Tibial artery (tissue), 4 donors: ENCODE data around the gene SCUBE1.

ENCODE experiments used
- DNase-seq, 2 donors: peaks; one replicate each; pipeline ENCODE4 v3.0.0-alpha.2; 2019
- H3K27ac ChIP-seq, 2 donors: fragments of 200-600 bp; sonication (generic) in 1 of 2; 1 replicate in 1 of 2; 2 replicates in 1 of 2; pipeline ENCODE4 v1.5.1; 2018 to 2019; ENCODE audit warnings: mild to moderate bottlenecking in 1 of 2
- H3K27me3 ChIP-seq, 2 donors: fragments of 200-600 bp; sonication (generic) in 1 of 2; one replicate each; pipeline versions ENCODE4 v1.5.1 to v1.6.0; 2016 to 2019
- H3K36me3 ChIP-seq, 3 donors: fragments of 200-600 bp; sonication (generic) in 2 of 3; one replicate each; pipeline ENCODE4 v1.5.1; 2016 to 2019; ENCODE audit warnings: mild to moderate bottlenecking in 2 of 3
- H3K4me1 ChIP-seq, 4 donors: fragments of 200-600 bp; sonication (generic) in 2 of 4; 1 replicate in 3 of 4; 2 replicates in 1 of 4; pipeline ENCODE4 v1.5.1; 2016 to 2019
- H3K4me3 ChIP-seq, 2 donors: fragments of 200-600 bp; sonication (generic) in 1 of 2; 1 replicate in 1 of 2; 2 replicates in 1 of 2; pipeline ENCODE4 v1.5.1; 2018 to 2019; ENCODE audit warnings: mild to moderate bottlenecking in 2 of 2
- H3K9me3 ChIP-seq, 3 donors: fragments of 200-600 bp; sonication (generic) in 1 of 3; one replicate each; pipeline ENCODE4 v1.5.1; 2016 to 2019
- CTCF ChIP-seq, 2 experiments: fragments of 200-600 bp in 1 of 2; fragments of 450-650 bp in 1 of 2; IDR thresholded peaks; one replicate each; pipeline ENCODE4 v1.5.1; 2017 to 2019; ENCODE audit warnings: antibody characterized with exemption in 2 of 2, mild to moderate bottlenecking in 1 of 2, moderate library complexity in 1 of 2
- intact Hi-C: fragments of 100-400 bp; cut with DNase I; formaldehyde crosslinking; loops from one replicate; pipeline ENCODE4 v1.15.0; 2023; ENCODE audit warnings: low total_unique reads

The SCUBE1 gene

GRCh38 chr22:43211941-43212433 is 131.2 kb downstream of the SCUBE1 start:
- no peak for TF ChIP-seq CTCF (IDR thresholded peaks at IDR 0.05)
- peaks cover 0 to 30% of the 10 kb centered on the region in 2 donors for H3K27me3 ChIP-seq
- no peaks in the 10 kb centered on the region for H3K36me3 ChIP-seq
- no peaks in the 10 kb centered on the region for H3K9me3 ChIP-seq
- no peak for DNase-seq
- intact Hi-C loops = no loop called here
- no peaks in the 10 kb centered on the region for H3K4me1 ChIP-seq
- no peak overlapping the region for H3K4me3 ChIP-seq
- no peak overlapping the region for H3K27ac ChIP-seq

GRCh38 chr22:43210631-43211515 is 132.3 kb downstream of the SCUBE1 start:
- Histone ChIP-seq H3K4me3 (no peak overlapping the region), H3K27me3 (peaks cover 0 to 33% of the 10 kb centered on the region in 2 donors), H3K4me1 (no peaks in the 10 kb centered on the region), H3K27ac (no peak overlapping the region), H3K9me3 (no peaks in the 10 kb centered on the region), H3K36me3 (no peaks in the 10 kb centered on the region)
- TF ChIP-seq CTCF (IDR thresholded peaks at IDR 0.05) = no peak
- intact Hi-C loops = no loop called here
- DNase-seq = no peak

- no peak for TF ChIP-seq CTCF (IDR thresholded peaks at IDR 0.05)
- no peak overlapping the region for H3K27ac ChIP-seq
- intact Hi-C loops = no loop called here
- peaks cover 0 to 28% of the 10 kb centered on the region in 2 donors for H3K27me3 ChIP-seq
- H3K4me3 ChIP-seq = no peak overlapping the region
- H3K36me3 ChIP-seq = no peaks in the 10 kb centered on the region
- H3K4me1 ChIP-seq = no peaks in the 10 kb centered on the region
- no peaks in the 10 kb centered on the region for H3K9me3 ChIP-seq
- no peak for DNase-seq
Measured at GRCh38 chr22:43209971-43210370, 133.2 kb downstream of the SCUBE1 start.

- H3K9me3 ChIP-seq = no peaks in the 10 kb centered on the region
- no peak overlapping the region for H3K27ac ChIP-seq
- TF ChIP-seq CTCF (IDR thresholded peaks at IDR 0.05) = no peak
- DNase-seq = no peak
- intact Hi-C loops = no loop called here
- no peaks in the 10 kb centered on the region for H3K4me1 ChIP-seq
- peaks cover 0 to 23% of the 10 kb centered on the region in 2 donors for H3K27me3 ChIP-seq
- no peaks in the 10 kb centered on the region for H3K36me3 ChIP-seq
- no peak overlapping the region for H3K4me3 ChIP-seq
Measured at GRCh38 chr22:43209523-43209890, 133.7 kb downstream of the SCUBE1 start.

GRCh38 chr22:43208703-43209522 is 134.3 kb downstream of the SCUBE1 start:
- DNase-seq = no peak
- Histone ChIP-seq H3K27me3 (peaks cover 0 to 19% of the 10 kb centered on the region in 2 donors), H3K9me3 (no peaks in the 10 kb centered on the region), H3K36me3 (no peaks in the 10 kb centered on the region), H3K4me1 (no peaks in the 10 kb centered on the region), H3K27ac (no peak overlapping the region), H3K4me3 (no peak overlapping the region)
- no peak for TF ChIP-seq CTCF (IDR thresholded peaks at IDR 0.05)
- intact Hi-C loops = no loop called here
